A673 (cell line): ENCODE measurements around the gene CXXC4. TPM values are rescaled to one million over a fixed set of nuclear protein-coding genes. Genes with fewer than 3 reads are reported as not detected.

Experiments used
- BruUV-seq: library from RNA; stranded (reverse); fragments of 400-500 nt; replicated peaks from 2 replicates; lab custom pipeline; 2021; lab: Mats Ljungman, UMichigan
- CTCF ChIA-PET: fragments of 300-600 bp; sonication (Branson Sonifier 250); formaldehyde crosslinking; loops from one replicate; lab custom pipeline; 2022; ENCODE audit warnings: antibody characterized with exemption; lab: Charles Lee
- POLR2A ChIA-PET: fragments of 300-600 bp; sonication (Branson Sonifier 250); formaldehyde crosslinking; loops from one replicate; lab custom pipeline; 2022; ENCODE audit warnings: antibody characterized with exemption; ENCODE audit not compliant: low non-redundant PET; lab: Charles Lee
- DNase-seq: peaks from one replicate; pipeline ENCODE4 v3.0.0-alpha.2; 2015; ENCODE audit warnings: low spot score
- H3K27ac ChIP-seq: fragments of 200-600 bp; sonication (generic); 2 replicates; pipeline ENCODE4 v1.5.1; 2016; ENCODE audit warnings: mixed run types, low read depth, mild to moderate bottlenecking, mixed read lengths, antibody characterized with exemption, low read length; ENCODE audit not compliant: poor library complexity, severe bottlenecking
- H3K27me3 ChIP-seq: fragments of 200-600 bp; sonication (generic); replicated peaks from 2 replicates; pipeline ENCODE4 v1.6.1; 2017; ENCODE audit warnings: mixed run types, low read depth, mild to moderate bottlenecking, mixed read lengths, antibody characterized with exemption, low read length; ENCODE audit not compliant: insufficient read depth, poor library complexity
- H3K36me3 ChIP-seq: fragments of 200-600 bp; sonication (generic); 2 replicates; pipeline ENCODE4 v1.6.1; 2016; ENCODE audit warnings: mixed run types, mild to moderate bottlenecking, mixed read lengths, antibody characterized with exemption, low read length; ENCODE audit not compliant: insufficient read depth, poor library complexity, severe bottlenecking
- H3K4me1 ChIP-seq: fragments of 200-600 bp; sonication (generic); 2 replicates; pipeline ENCODE4 v1.6.1; 2017; ENCODE audit warnings: mixed run types, mild to moderate bottlenecking, mixed read lengths, antibody characterized with exemption, low read length; ENCODE audit not compliant: insufficient read depth, poor library complexity, severe bottlenecking
- H3K4me3 ChIP-seq: fragments of 200-600 bp; sonication (generic); 2 replicates; pipeline ENCODE4 v1.5.1; 2016; ENCODE audit warnings: low read depth, mixed run types, mild to moderate bottlenecking, mixed read lengths, low read length; ENCODE audit not compliant: poor library complexity, severe bottlenecking
- H3K9me3 ChIP-seq: fragments of 200-600 bp; sonication (generic); 2 replicates; pipeline ENCODE4 v1.6.1; 2016; ENCODE audit warnings: mixed run types, low read depth, mild to moderate bottlenecking, mixed read lengths, antibody characterized with exemption, low read length; ENCODE audit not compliant: poor library complexity, severe bottlenecking
- CTCF ChIP-seq: fragments of 300-800, 200-600 bp; sonication (generic); conservative IDR thresholded peaks from 2 replicates; pipeline ENCODE4 v1.5.1; 2017; ENCODE audit warnings: low read depth, mild to moderate bottlenecking, antibody characterized with exemption, low read length, moderate library complexity, mixed read lengths
- EZH2 ChIP-seq: fragments of 200-600 bp; sonication (generic); IDR thresholded peaks from 2 replicates; pipeline ENCODE4 v1.6.1; 2017; ENCODE audit warnings: borderline replicate concordance, low read depth, mild to moderate bottlenecking, mixed read lengths, antibody characterized with exemption, low read length; ENCODE audit not compliant: poor library complexity, severe bottlenecking
- intact Hi-C: fragments of 100-400 bp; cut with micrococcal nuclease; formaldehyde crosslinking; loops from one replicate; pipeline ENCODE4 v1.10.0; 2022; ENCODE audit not compliant: unreplicated experiment
- total RNA-seq: library from RNA; stranded (reverse); gene quantifications from 2 replicates; pipeline ENCODE4 v1.2.3, GENCODE V29; 2021

Gene CXXC4
- total RNA-seq, 1 experiment from 2014 or later, result 1.8 TPM

DNA sequence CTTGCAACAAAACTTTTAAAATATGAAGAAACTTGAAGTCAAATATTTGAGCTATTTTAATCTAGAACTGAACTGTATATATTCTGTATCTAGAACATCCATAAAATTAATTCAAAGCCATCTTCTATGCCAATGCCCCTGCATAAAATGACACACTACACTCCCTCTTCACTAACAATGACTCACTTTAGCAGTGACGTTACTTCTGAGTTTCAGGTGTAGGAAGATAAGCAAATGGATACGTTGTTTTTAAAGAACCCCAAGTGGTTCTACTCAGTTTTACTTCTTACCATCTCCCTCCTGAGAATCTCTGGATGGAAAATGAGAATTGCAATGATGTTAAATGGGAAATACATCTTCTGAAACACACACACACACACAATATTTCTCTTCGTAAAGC lies 45.2 kb downstream of the CXXC4 start:
- Histone ChIP-seq H3K27me3 (no peaks in the 10 kb centered on the region), H3K9me3 (no peaks in the 10 kb centered on the region), H3K4me3 (no peak overlapping the region), H3K36me3 (no peaks in the 10 kb centered on the region), H3K4me1 (peaks cover 20% of the 10 kb centered on the region), H3K27ac (no peak overlapping the region)
- intact Hi-C loops, result loop anchor here (10.0 kb wide), 1 partner anchor 1315 kb away; no protein-coding TSS in a partner anchor
- CTCF ChIA-PET, result no interaction called here
- DNase-seq, result no peak
- TF ChIP-seq CTCF, result no peak
- TF ChIP-seq EZH2, result no peak
- POLR2A ChIA-PET, result interaction anchor here (0.8 kb wide), 1 partner anchor 44 kb away, joined by 3 read pairs; no protein-coding TSS in a partner anchor
- BruUV-seq, result no TSS peak

- CTCF ChIA-PET, result no interaction called here
These were observed 47.4 kb downstream of the CXXC4 start for GRCh38 chr4:104447294-104447693.

GRCh38 chr4:104446431-104447278 lies 48.0 kb downstream of the CXXC4 start:
- TF ChIP-seq CTCF (no peak), EZH2 (no peak)
- intact Hi-C loops, result loop anchor here (10.0 kb wide), 1 partner anchor 1318 kb away; no protein-coding TSS in a partner anchor
- Histone ChIP-seq H3K27ac (peak overlapping the region; percentile 47), H3K4me1 (peaks cover 20% of the 10 kb centered on the region), H3K4me3 (peak overlapping the region; percentile 6), H3K9me3 (no peaks in the 10 kb centered on the region), H3K36me3 (no peaks in the 10 kb centered on the region), H3K27me3 (no peaks in the 10 kb centered on the region)
- BruUV-seq, result no TSS peak
- CTCF ChIA-PET, result no interaction called here
- DNase-seq, result peak; percentile 31
- POLR2A ChIA-PET, result no interaction called here

More at GRCh38 chr4:104447294-104447693, 47.4 kb downstream of the CXXC4 start:
- H3K27me3 ChIP-seq, result no peaks in the 10 kb centered on the region
- POLR2A ChIA-PET, result no interaction called here
- BruUV-seq, result no TSS peak
- peak overlapping the region; percentile 47 for H3K27ac ChIP-seq
- no peaks in the 10 kb centered on the region for H3K36me3 ChIP-seq
- peak overlapping the region; percentile 6 for H3K4me3 ChIP-seq
- TF ChIP-seq CTCF (no peak), EZH2 (no peak)
- intact Hi-C loops, result loop anchor here (10.0 kb wide), 1 partner anchor 1318 kb away; no protein-coding TSS in a partner anchor
- DNase-seq, result peak; percentile 54
- no peaks in the 10 kb centered on the region for H3K9me3 ChIP-seq
- peaks cover 20% of the 10 kb centered on the region for H3K4me1 ChIP-seq
